Eye (tissue), 1 donor: ENCODE data around the gene PACRG.

ENCODE experiments used
- DNase-seq: peaks from one replicate; pipeline ENCODE4 v3.0.0-alpha.2; 2015

Gene PACRG

GRCh38 chr6:162710936-162711335, 16.8 kb upstream of the PACRG start:
- DNase-seq: no peak

DNA sequence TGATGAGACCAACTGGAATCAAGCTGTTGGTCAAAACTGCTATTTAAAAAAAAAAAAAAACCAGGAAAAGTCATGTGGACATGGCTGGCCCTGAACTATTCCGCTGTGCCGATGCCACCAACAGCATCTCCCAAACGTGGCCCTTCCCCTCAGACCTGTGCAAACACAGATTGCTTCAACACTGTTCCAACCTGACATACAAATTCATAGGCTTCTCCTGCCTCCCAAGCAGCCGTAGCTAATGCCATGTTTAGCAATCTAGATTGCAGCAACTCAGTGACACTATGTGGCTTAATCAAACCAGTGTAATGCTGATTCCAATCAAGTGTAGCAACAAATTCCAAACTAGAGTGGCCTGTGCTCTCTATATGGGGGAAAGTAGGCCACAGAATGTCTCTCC, 16.4 kb upstream of the PACRG start:
- DNase-seq: no peak

DNA sequence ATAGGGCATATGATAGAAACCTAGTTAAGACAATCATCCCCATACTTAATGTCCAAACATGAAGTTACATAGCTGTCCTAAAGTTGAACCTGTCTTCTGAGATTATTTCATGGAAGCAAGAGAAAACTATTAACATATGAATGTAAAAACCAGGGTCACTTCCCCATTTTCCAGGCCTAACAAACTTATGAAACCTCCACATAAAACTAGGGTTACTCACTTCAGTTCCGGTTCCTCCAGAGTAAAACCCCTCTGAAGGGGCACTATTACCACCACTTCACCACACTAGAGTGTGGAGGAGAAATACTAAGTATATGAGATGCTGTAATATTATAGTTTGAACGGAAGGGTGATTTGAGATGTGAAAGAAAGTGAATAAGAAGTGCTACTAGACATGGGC, 15.1 kb upstream of the PACRG start:
- no peak for DNase-seq

- no peak for DNase-seq
Observed at GRCh38 chr6:162713974-162714780, 13.6 kb upstream of the PACRG start.

DNA sequence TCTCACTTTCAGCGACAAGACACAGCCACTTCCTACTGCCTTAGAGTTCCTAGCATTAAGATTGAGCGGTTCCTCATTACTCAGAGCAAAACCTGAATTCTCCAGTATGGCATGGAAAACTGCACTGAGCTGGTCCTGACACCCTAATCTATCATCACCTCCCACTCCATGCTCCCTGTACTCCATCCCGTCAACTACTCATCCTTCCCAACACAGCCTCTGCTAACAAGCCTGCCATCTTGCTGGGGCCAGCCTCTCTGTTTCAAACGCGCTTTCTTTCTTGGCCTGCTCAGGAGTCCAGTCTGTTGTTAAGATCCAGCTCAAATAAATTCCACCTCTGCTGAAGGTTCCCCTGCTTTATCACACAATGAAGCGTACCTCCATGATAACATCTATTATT, 12.2 kb upstream of the PACRG start:
- no peak for DNase-seq

DNA sequence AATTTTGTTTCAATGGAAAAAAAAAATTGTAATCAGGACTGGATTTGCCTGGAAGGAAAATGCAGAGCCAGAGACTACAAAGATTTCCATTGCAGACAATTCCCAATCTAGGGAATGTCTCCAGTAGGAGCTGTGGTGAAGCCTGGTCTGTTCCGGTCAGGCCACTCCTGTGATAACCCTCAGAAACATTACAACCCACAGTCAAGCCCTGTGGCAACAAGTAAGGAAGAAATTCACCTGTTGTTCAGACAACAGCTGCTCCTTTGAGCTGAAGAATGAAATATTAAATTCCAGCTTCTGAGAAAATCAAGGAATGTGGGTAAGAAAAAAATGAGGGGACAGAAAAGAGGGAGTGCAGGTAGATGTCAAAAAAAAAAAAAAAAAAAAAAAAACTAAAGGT, 8.2 kb upstream of the PACRG start:
- no peak for DNase-seq

DNA sequence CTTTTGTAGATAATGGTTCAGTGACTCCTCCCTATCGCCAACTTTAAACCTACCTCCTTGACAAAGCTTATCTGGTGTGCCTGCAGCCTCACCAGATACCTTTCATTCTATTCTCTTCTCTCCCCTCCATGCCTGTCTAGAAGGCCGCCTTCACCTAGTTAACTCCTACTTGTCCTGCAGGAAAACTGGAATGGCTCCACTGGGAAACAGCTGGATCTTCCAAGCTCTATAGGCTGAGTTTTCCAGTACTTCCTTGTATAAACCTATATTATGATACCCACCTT, 6.4 kb upstream of the PACRG start:
- DNase-seq: no peak

DNA sequence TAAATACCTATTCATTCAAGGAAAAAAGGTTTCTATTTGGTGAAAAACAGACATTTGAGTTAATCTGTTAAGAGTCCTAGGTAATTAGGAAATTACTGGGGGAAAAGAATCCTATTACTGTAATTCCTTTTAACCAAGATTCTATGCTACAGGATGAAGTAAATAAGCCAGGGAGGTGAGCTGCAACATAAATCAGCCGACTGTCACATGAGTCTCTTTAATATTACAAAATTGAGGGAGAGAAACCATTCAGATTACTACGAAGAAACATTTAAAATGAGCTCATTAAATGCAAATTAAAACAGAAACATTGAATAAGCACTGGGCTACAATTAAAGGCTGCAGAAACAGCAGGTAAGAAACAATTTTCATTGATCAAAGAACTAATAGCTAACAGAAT, 5.5 kb upstream of the PACRG start:
- no peak for DNase-seq

GRCh38 chr6:162722633-162723032, 5.1 kb upstream of the PACRG start:
- DNase-seq: no peak

DNA sequence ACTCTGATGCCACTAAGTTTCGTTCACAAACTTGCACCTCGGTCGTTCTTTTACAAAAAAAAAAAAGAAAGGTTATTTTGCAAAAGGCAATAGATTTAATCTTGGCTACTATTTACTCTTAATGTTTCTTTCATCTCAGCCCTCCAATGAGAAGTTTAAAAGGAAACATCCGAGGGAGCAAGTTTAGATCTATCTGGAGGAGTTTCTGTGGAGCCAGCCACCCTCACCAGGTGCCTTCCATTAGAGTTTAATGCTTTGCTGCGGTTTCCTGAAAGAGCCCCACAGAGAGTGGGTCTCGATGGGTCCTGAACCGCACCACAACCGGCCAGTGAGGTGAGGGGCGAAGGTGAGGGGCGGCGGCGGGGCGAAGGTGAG, 840 bp upstream of the PACRG start:
- peak; percentile 66 for DNase-seq

DNA sequence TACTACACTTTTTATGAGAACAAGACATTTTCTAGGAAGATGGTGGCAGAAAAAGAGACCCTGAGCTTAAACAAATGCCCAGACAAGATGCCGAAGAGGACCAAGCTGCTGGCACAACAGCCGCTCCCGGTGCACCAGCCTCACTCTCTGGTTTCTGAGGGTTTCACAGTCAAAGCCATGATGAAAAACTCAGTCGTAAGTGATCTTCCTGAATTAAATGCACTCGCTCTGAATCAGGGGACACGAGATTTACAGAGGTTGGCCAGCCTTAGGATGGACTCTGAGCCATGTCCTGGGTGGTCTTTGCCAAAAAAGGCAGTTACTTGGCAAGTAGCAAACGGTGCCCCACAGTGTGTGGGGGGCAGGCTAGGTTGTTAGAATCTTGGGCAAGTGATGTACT, 423 bp downstream of the PACRG start:
- no peak for DNase-seq

DNA sequence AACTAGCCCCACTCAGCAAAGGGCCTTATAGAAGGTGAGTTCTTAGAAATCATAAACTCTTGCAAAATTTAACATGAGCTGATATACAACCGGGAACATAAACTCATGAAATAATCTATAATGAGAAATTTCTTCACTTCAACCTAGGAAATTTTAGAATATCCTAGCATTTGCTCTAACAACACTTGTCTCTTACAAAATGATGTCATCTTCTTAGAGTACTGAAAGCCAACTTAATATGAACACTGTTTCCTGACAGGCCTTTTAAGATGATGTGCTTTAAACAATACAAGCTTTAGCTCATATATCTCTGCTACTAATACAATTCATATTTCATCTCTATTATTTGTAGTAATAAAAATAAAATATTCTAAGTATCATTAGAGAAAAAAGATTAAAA, 932 bp downstream of the PACRG start:
- DNase-seq: no peak

DNA sequence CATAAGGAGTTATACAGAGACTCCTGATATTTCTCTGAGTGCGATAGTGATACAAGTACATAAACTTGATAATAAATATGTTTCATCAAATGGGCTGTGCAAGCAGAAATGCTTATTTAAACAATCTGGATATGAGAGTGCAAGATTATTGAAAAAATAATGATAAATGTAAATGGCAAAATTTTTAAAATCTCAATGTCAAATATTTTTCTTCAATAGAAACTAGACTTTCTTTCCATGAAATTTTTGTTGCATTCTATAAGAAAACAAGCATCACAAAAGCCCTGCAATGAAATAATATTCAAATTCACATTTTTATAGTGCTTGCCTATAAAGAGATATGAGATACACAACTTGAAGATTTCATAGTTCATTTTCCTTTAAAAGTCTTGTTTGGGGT, 2.7 kb downstream of the PACRG start:
- DNase-seq: no peak

DNA sequence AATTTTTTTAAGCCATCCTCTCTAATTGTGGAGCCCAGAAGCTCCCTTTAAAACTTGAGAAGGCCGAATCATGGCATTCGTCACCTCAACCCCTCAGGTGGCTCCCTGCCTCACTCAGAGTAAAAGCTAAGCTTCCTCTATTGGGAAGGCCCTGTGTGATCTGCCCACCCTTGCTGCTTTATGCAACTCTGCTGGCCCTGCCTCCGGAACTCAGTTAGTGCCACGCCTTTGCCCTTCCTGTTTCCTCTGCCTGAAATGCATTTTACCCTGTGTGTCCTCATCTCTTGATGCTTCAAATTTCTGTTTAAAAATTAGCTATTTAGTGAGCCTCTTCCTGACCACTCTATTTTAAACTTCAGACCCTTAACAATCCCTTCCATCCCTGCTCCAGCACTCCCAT, 5.7 kb downstream of the PACRG start:
- DNase-seq: no peak

- no peak for DNase-seq
Observed at GRCh38 chr6:162736961-162737360, 9.2 kb downstream of the PACRG start.

- DNase-seq: no peak
Observed at GRCh38 chr6:162750776-162751175, 23.0 kb downstream of the PACRG start.

- DNase-seq: no peak
Observed at GRCh38 chr6:162751211-162751859, 23.6 kb downstream of the PACRG start.

GRCh38 chr6:162753775-162754174, 26.0 kb downstream of the PACRG start:
- DNase-seq: no peak

DNA sequence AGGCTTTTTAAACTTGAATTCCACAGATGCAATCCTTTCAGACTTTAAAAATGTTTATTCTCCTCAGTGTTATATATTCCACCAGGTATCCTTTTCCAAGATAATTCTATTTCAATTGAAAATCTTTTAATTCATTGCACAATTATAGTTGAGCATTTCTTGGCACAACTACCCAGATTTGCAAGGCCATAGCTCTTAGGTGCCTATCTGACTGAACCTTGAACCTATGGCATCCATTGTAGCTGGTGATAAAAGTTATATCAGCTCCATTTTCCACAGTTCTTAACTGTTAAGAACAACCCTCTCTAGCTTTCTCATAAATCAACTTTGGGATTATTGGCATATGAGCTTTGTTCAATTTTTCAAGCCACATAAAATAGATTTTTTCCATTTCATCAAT, 42.4 kb downstream of the PACRG start:
- DNase-seq: no peak

DNA sequence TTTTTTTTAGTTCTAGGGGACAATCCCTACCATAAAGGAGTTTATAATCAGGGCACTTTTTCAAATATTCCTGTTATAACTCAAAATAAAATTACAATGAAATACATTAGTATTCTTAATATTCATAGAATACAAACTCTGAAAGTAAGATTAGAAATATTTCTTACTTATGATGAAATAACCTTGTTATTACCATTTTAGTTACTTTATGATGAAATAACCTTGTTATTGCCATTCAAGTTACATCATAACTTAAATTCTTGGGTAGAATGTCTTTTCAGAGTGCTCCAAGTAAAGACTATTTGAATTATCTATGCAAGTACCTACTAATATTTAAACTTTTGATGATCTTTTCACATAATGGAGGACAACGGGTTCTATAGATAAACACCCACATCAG, 43.2 kb downstream of the PACRG start:
- DNase-seq: no peak

DNA sequence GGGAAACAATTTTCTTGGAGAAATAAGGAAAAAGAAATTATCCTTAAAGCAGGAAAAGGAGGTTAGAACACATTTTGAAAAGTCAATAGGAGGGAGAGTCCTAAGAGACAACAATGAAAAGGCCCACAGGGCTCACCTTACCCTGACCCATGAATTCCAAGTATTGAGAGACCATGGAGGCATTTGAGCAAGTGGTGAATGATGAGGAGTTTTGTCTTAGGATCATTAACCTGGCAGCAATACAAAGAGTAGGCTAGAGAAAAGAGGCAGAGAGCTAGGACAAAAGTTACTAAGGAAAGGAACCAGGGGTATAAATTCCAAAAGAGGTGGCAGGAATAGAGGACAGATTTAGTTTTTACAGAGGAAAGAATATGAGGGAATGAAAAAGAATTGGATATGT, 44.7 kb downstream of the PACRG start:
- DNase-seq: no peak

DNA sequence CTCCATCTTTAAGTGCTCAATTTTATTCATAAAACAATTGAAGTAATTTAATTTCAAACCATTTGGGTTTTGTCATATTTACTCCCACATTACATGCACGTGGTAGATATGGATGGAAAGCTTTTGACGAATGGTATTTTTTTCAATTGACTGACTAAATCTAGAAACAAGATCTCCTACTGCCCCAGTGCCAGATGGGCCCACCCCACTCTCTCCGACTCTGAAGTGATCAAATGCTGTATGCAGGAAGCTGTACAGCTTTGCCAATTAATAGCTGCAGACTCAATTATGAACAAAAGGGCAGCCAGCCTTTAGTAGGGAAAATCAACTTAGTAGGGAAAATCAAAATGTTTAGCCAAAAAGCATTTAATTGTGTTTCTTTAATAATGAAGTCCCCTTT, 46.2 kb downstream of the PACRG start:
- DNase-seq: no peak

GRCh38 chr6:162777091-162777490, 49.3 kb downstream of the PACRG start:
- no peak for DNase-seq

- no peak for DNase-seq
Observed at GRCh38 chr6:162778603-162779002, 50.8 kb downstream of the PACRG start.

- no peak for DNase-seq
Observed at GRCh38 chr6:162785632-162786242, 58.0 kb downstream of the PACRG start.
